GM21515 (cell line): ENCODE data around the gene CD79A.

Experiments used
- ATAC-seq: cut with Tn5 transposase; IDR thresholded peaks from one replicate; pipeline ENCODE4 v1.9.1; 2021; ENCODE audit not compliant: unreplicated experiment

Gene CD79A

GRCh38 chr19:41917676-41918075 lies 40.6 kb downstream of the CD79A start:
- ATAC-seq: no peak

DNA sequence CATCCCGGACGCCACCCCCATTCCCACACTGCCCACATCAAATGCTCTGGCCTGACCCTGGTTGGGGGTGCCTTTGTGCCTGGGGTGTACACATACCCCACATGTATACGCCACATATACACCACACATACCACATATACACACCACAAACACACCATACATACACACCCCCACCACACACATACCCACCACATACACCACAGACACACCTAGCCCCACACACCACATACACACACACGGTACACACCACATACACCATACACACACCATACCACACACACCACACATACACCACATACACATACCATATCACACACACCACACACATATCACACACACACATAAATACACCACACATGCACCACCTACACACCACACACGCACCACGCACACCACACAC lies 41.0 kb downstream of the CD79A start:
- no peak for ATAC-seq

DNA sequence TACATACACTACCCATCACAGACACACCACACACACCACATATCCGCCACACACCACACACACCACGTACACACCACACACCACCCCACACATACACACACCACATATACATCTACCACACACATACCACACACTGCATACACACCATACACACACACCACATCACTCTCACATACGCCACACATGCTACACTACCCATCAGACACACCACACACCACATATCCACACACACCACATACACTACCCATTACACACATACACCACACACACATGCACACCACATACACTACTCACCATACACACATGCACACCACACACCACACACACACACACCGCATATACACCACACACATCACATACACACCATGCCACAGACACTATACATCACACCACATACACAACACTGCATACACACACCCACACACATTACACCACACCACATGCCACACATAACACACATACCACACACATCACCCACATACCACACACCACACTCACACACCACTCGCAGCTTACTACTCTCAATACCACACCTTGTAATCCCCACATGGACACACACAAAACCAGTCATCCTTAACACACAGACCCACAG lies 41.7 kb downstream of the CD79A start:
- ATAC-seq: no peak

GRCh38 chr19:41919948-41920712 lies 43.1 kb downstream of the CD79A start:
- ATAC-seq: no peak

DNA sequence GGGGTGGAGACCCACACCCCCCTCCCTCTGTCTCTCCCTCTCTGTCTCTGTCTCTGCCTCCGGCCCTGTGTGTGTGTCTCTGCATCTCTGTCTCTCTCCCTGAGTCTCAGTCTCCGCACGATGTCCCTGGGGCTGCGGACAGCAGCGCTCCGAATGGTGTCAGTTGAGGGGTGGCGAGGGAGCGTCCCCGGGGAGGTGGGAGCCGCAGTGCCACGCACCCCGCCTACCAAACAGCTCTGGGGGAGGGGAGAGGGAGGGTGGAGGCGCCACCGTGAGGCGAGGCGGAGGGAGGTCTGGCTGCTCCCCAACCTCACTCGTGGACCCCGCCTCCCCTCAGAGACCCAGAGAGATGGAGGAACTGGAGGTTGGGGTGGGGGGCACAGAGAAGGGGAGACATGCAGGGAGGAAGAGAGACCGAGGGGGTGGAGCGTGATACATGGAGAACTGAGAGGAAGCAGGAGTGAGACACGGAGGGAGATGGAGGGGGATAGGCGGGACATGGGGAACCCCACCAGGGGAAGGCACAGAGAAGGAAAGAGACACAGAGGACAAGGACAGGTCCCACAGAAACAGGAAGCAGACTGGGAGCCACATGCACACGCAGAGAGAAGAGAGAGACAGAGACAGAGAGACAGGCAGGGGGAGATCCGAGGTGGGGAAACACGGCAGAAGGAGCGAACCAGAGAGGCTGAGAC lies 44.0 kb downstream of the CD79A start:
- no peak for ATAC-seq

GRCh38 chr19:41921577-41922576 lies 44.8 kb downstream of the CD79A start:
- no peak for ATAC-seq

DNA sequence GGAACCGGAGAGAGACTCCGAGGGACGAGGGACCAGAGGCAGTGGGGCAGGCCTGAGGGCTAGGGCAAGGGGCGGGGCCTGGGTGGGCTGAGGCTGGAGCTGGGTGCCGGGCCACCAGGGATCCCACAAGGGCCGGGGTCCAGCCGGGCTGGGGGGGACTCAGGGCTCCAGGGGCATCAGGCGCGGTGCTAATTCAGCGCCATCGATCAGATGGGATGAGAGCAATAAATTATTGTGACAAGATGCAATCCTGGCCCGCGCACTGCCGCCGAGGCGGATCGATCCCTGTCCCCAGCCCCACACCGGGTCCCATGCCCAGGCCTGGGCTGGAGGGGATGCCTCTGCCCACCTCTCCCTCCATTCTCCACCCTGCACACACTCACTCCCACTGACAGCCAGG lies 45.5 kb downstream of the CD79A start:
- ATAC-seq: no peak

GRCh38 chr19:41923045-41923788 lies 46.1 kb downstream of the CD79A start:
- no peak for ATAC-seq

GRCh38 chr19:41924151-41925145 lies 47.4 kb downstream of the CD79A start:
- no peak for ATAC-seq

GRCh38 chr19:41925208-41926003 lies 48.3 kb downstream of the CD79A start:
- no peak for ATAC-seq

DNA sequence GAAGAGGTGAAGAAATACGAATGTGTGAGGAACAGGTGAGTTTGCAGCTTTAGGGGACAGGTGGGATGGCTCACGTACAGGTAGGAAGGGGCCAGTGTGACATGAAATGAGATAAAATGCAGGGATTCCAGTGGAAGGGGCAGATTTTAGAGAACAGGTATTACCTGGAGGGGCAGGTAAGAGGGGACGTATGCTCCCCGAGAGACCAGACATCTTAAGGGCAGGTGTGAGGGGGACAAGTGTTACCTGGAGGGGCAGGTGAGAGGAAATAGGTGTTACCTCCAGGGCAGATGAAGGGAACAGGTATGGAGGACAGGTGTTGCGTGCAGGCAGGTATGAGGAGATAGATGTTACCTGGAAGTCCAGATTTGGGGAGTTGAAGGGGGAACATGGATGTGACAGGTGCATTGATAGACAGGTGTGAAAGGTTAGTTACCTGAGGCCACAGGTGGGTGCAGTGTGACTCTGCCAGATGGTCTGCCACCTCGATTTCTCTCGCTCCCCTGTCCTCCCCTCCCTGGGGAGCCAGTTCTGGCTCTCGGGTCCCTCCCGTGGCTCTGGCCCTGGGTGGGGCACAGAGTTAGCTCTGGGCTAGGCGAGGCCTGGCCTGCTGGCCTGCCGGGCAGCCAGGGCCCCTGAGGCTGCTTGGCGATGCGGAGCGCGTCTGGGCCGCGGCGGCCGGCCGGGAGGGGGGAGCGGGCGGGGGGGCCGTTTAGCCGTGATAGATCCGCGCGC lies 49.1 kb downstream of the CD79A start:
- ATAC-seq: no peak

- ATAC-seq: no peak
Observed at GRCh38 chr19:41926763-41927496, 49.9 kb downstream of the CD79A start.

DNA sequence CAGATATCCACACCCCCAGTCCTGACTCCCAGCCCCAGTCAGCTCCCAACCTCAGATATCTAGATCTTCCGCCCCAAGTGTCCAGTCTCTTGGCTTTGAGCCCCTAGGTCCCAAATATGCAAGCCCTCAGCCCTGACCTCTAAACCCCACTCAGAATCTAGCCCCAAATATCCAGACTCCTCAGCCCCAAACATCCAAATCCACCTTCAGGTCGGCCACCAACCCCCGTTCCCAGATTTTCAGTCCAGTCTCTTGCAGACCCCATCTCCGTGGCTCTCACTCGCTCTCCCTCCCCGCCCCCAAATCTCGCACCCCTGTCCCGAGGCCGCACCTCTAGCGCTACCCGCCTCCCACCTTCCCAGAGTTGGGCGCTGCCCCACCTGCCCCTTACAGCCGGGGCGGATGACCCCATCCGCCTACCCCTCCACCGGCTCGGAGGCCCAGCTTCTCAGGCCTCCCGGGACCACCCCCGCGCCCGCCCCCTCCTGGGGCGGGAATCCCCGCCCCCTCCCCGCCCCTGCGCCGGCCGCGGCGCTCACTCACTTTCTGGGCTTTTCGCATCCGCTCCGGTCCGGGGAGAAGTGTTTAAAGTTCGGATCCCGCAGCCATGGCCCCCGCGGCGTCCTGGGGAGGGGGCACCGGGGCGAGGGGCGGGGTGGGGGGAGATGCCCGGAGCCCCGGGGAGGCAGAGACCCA lies 50.6 kb downstream of the CD79A start:
- ATAC-seq: no peak

GRCh38 chr19:41928221-41928683 lies 51.2 kb downstream of the CD79A start, which contains the start of gene ERFL:
Gene ERFL (minus strand): TSS chr19:41928449. CDS start chr19:41912919, 15,530 bp downstream.
- ATAC-seq: no peak

DNA sequence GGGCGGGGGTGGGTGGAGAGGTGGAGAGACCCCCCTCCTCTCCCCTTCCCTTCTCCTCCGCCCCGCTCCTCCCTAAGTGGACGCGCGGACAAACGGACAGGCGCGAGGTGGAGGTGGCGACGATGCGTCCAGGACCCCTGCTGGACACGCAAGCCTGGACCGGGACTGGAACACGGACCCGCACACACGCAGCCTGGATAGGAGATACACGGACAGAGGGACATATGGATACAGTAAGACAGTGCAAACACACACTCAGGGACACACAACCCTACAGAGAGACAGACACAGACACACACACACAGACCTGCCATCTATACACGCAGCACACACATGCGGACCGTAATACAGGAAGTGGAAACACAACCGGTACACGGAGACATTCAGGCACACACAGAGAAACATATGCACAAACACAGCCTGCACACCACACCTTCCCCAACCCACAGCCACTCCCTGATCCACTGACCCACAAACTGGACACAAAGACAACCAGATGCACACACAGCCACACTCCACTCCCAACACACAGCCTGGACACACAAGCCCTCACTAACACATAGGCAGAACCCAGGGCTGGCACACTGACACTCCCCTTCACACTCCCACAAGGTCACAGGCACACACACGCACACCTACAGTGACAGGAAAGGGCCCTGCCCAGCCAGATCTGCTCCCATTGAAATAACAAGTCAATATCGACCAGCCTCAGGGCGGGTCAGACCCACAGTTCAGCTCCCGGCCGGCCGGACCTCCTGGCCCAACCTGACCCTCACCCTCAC lies 51.9 kb downstream of the CD79A start:
- no peak for ATAC-seq
